Head of caudate nucleus (tissue), 42 donors: ENCODE measurements around the gene UCN3.

Experiments
- DNase-seq, 42 donors: peaks; one replicate each; pipeline versions ENCODE4 v3.0.0 to v3.0.0-alpha.2; 2020 to 2021; ENCODE audit warnings: mixed read lengths in 7 of 42
- intact Hi-C: fragments of 100-400 bp; cut with DNase I; formaldehyde crosslinking; loops from one replicate; pipeline ENCODE4 v1.15.0; 2022

The UCN3 gene

GRCh38 chr10:5364890-5365338, at the start of gene UCN3:
UCN3 (plus strand) TSS chr10:5364966; CDS start chr10:5373721, 8,755 bp downstream.
- intact Hi-C loops, result no loop called here
- DNase-seq, result no peak

- intact Hi-C loops, result no loop called here
- DNase-seq, result no peak
Measured at GRCh38 chr10:5317547-5318107, 47.1 kb upstream of the UCN3 start.

- intact Hi-C loops, result no loop called here
- no peak for DNase-seq
Measured at GRCh38 chr10:5318148-5318547, 46.6 kb upstream of the UCN3 start.

GRCh38 chr10:5319863-5320262, 44.9 kb upstream of the UCN3 start:
- no peak for DNase-seq
- intact Hi-C loops, result no loop called here

GRCh38 chr10:5321273-5321672, 43.5 kb upstream of the UCN3 start:
- intact Hi-C loops, result no loop called here
- no peak for DNase-seq

GRCh38 chr10:5323446-5323845, 41.3 kb upstream of the UCN3 start:
- intact Hi-C loops, result no loop called here

GRCh38 chr10:5325076-5325475, 39.7 kb upstream of the UCN3 start:
- no peak for DNase-seq

More at GRCh38 chr10:5323446-5323845, 41.3 kb upstream of the UCN3 start:
- DNase-seq, result no peak

GRCh38 chr10:5334196-5334880, 30.4 kb upstream of the UCN3 start:
- DNase-seq, result no peak
- intact Hi-C loops, result no loop called here

More at GRCh38 chr10:5325076-5325475, 39.7 kb upstream of the UCN3 start:
- intact Hi-C loops, result no loop called here

- intact Hi-C loops, result no loop called here
Measured at GRCh38 chr10:5338010-5338409, 26.8 kb upstream of the UCN3 start.

GRCh38 chr10:5343092-5343491, 21.7 kb upstream of the UCN3 start:
- DNase-seq, result no peak
- intact Hi-C loops, result no loop called here

More at GRCh38 chr10:5338010-5338409, 26.8 kb upstream of the UCN3 start:
- no peak for DNase-seq

GRCh38 chr10:5343561-5343960, 21.2 kb upstream of the UCN3 start:
- no peak for DNase-seq
- intact Hi-C loops, result no loop called here

- DNase-seq, result no peak
- intact Hi-C loops, result no loop called here
Measured at GRCh38 chr10:5343979-5344378, 20.8 kb upstream of the UCN3 start.

GRCh38 chr10:5344746-5345145, 20.0 kb upstream of the UCN3 start:
- no peak for DNase-seq
- intact Hi-C loops, result no loop called here

- DNase-seq, result no peak
- intact Hi-C loops, result no loop called here
Measured at GRCh38 chr10:5346881-5347280, 17.9 kb upstream of the UCN3 start.

- DNase-seq, result no peak
- intact Hi-C loops, result no loop called here
Measured at GRCh38 chr10:5349362-5349761, 15.4 kb upstream of the UCN3 start.

- DNase-seq, result no peak
- intact Hi-C loops, result no loop called here
Measured at GRCh38 chr10:5354068-5354467, 10.7 kb upstream of the UCN3 start.

GRCh38 chr10:5355594-5356301, 9.0 kb upstream of the UCN3 start:
- intact Hi-C loops, result no loop called here
- no peak for DNase-seq

GRCh38 chr10:5356302-5356763, 8.4 kb upstream of the UCN3 start:
- DNase-seq, result no peak
- intact Hi-C loops, result no loop called here

- DNase-seq, result no peak
- intact Hi-C loops, result no loop called here
Measured at GRCh38 chr10:5360318-5360915, 4.3 kb upstream of the UCN3 start.

GRCh38 chr10:5361966-5362365, 2.8 kb upstream of the UCN3 start:
- no peak for DNase-seq
- intact Hi-C loops, result no loop called here
